DND-41 (cell line): ENCODE data around the gene OR2J3.

Experiments
- ATAC-seq: fragments of 200-7000 bp; cut with Tn5 transposase; 3 replicates; pipeline ENCODE4 v1.9.1; 2021; ENCODE audit warnings: low read depth; ENCODE audit not compliant: insufficient read depth
- DNase-seq: peaks from one replicate; pipeline ENCODE4 v3.0.0-alpha.2; 2020
- H2AFZ ChIP-seq: 2 replicates; pipeline ENCODE4 v1.6.0; 2012; ENCODE audit warnings: low read depth, low read length
- H3K27ac ChIP-seq: 2 replicates; pipeline ENCODE4 v1.5.1; 2012; ENCODE audit warnings: low read length, inconsistent platforms
- H3K27me3 ChIP-seq: fragments of 200-600 bp; sonication (generic); 2 replicates; pipeline ENCODE4 v1.6.0; 2012; ENCODE audit warnings: low read length, mild to moderate bottlenecking, inconsistent platforms; ENCODE audit not compliant: insufficient read depth, poor library complexity
- H3K36me3 ChIP-seq: 2 replicates; pipeline ENCODE4 v1.5.1; 2012; ENCODE audit warnings: low read length, inconsistent platforms; ENCODE audit not compliant: insufficient read depth
- H3K4me1 ChIP-seq: 2 replicates; pipeline ENCODE4 v1.5.1; 2012; ENCODE audit warnings: mild to moderate bottlenecking, low read length; ENCODE audit not compliant: insufficient read depth
- H3K4me2 ChIP-seq: 2 replicates; pipeline ENCODE4 v1.6.0; 2012; ENCODE audit warnings: mild to moderate bottlenecking, moderate library complexity, low read length, inconsistent platforms; ENCODE audit not compliant: insufficient read depth
- H3K4me3 ChIP-seq, 2 experiments: fragments of 200-600 bp in 1 of 2; shearing (Covaris generic) in 1 of 2; 2 replicates each; pipeline ENCODE4 v1.5.1; 2012 to 2016; ENCODE audit warnings: inconsistent platforms in 2 of 2, low read length in 2 of 2, mild to moderate bottlenecking in 2 of 2, low read depth in 1 of 2, moderate library complexity in 1 of 2
- H3K79me2 ChIP-seq: 2 replicates; pipeline ENCODE4 v1.6.0; 2012; ENCODE audit warnings: low read length, inconsistent platforms; ENCODE audit not compliant: insufficient read depth
- H3K9ac ChIP-seq: 2 replicates; pipeline ENCODE4 v1.6.0; 2012; ENCODE audit warnings: low read depth, mild to moderate bottlenecking, inconsistent platforms, low read length, moderate library complexity
- H3K9me3 ChIP-seq: 2 replicates; pipeline ENCODE4 v1.5.1; 2012; ENCODE audit warnings: low read length, moderate library complexity, mild to moderate bottlenecking, inconsistent platforms; ENCODE audit not compliant: insufficient read depth, severe bottlenecking
- H4K20me1 ChIP-seq: 2 replicates; pipeline ENCODE4 v1.6.0; 2012; ENCODE audit warnings: low read length; ENCODE audit not compliant: insufficient read depth
- EZH2 ChIP-seq: IDR thresholded peaks from 3 replicates; pipeline ENCODE4 v1.6.1; 2012; ENCODE audit warnings: borderline replicate concordance, low read depth, mild to moderate bottlenecking, moderate library complexity, low read length, inconsistent platforms; ENCODE audit not compliant: severe bottlenecking
- TF ChIP-seq, protein P1 (sequence below): IDR thresholded peaks from 2 replicates; pipeline ENCODE4 v1.5.1; 2012; ENCODE audit warnings: borderline replicate concordance, low read length, moderate library complexity, mild to moderate bottlenecking; ENCODE audit not compliant: poor library complexity, severe bottlenecking; ENCODE audit errors: extremely low read depth

The OR2J3 gene

DNA sequence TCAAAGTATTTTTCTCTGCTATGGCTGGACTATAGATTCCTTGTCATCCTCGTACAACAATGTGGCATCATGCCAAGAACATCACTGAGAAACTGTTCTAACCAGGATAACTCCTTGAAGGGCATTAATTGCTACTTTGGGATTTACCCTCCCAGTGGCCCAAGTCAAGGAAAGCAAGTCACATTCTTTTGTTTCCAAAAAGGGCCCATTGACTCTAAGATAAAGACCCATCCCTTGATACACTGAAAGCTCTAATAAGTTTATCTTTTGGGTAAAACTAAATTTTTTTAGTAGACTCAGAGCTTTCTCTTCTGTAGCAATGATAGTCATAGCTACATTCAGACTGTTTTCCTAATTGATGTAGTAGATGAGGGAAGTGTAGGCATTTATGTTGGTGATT is at the start of gene OR2J3:
OR2J3 (plus strand) TSS at position 301 of the 400 bp plus-strand sequence. CDS start 3,833 bp downstream, outside the sequence.
- H4K20me1 ChIP-seq = no peaks in the 10 kb centered on the region
- DNase-seq (no peak), ATAC-seq (no peak)
- H3K4me3 ChIP-seq = no peak within 1 kb of the TSS
- peaks cover 4% of the 10 kb centered on the region for H3K27me3 ChIP-seq
- no peaks in the 10 kb centered on the region for H3K9me3 ChIP-seq
- no peak within 1 kb of the TSS for H3K9ac ChIP-seq
- TF ChIP-seq, protein P1, sequence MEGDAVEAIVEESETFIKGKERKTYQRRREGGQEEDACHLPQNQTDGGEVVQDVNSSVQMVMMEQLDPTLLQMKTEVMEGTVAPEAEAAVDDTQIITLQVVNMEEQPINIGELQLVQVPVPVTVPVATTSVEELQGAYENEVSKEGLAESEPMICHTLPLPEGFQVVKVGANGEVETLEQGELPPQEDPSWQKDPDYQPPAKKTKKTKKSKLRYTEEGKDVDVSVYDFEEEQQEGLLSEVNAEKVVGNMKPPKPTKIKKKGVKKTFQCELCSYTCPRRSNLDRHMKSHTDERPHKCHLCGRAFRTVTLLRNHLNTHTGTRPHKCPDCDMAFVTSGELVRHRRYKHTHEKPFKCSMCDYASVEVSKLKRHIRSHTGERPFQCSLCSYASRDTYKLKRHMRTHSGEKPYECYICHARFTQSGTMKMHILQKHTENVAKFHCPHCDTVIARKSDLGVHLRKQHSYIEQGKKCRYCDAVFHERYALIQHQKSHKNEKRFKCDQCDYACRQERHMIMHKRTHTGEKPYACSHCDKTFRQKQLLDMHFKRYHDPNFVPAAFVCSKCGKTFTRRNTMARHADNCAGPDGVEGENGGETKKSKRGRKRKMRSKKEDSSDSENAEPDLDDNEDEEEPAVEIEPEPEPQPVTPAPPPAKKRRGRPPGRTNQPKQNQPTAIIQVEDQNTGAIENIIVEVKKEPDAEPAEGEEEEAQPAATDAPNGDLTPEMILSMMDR = no peak
- no peak for TF ChIP-seq EZH2
- no peaks in the 10 kb centered on the region for H3K36me3 ChIP-seq
- no peaks in the 10 kb centered on the region for H3K4me1 ChIP-seq
- no peaks in the 10 kb centered on the region for H3K79me2 ChIP-seq
- H2AFZ ChIP-seq = no peak within 1 kb of the TSS
- H3K4me2 ChIP-seq = no peak within 1 kb of the TSS
- H3K27ac ChIP-seq = no peak within 1 kb of the TSS

DNA sequence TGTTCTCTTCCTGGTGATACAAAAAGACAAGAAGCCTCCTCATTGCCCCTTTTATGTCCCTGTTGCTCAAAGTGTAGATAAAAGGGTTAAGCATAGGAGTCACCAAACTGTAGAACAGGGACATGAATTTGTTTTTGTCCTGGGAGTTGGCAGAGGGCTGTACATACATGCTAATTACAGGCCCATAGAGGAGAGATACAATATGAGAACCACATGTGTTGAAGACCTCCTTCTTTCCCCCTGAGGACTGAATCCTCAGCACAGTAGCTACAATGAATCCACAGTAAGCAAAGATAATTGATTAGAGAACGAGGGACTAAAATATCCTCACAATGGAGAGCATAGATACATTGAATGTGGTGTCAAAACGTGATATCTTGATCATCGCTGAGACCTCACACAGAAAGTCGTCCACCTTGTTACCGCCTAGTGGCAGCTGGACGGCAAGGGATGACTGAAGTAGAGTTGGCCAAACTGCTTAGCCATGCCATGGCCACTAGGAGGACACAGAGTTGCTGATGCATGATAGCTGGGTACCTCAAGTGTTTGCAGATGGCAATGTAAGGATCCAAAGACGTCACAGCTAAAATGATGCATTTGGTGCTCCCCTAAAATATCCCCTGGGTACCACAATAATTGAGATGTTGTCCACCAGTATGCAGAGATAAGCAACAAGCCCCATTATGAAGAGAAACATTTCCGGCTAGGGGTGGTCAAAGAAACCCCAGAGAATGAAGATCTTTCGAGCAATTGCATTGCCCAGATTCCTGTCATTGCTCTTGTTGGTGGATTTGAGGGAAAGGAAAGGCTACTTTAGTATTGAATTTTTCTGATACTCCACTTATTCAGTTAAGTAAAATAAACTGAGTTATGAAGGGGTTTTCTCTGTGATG is 35.8 kb upstream of the OR2J3 start:
- H3K9ac ChIP-seq = no peak overlapping the region
- no peak overlapping the region for H3K4me2 ChIP-seq
- no peak overlapping the region for H3K4me3 ChIP-seq
- no peaks in the 10 kb centered on the region for H3K36me3 ChIP-seq
- ATAC-seq (no peak), DNase-seq (no peak)
- H2AFZ ChIP-seq = no peak overlapping the region
- H3K9me3 ChIP-seq = no peaks in the 10 kb centered on the region
- TF ChIP-seq, protein P1 = peak; percentile 49
- TF ChIP-seq EZH2 = no peak
- H3K27me3 ChIP-seq = peaks cover 11% of the 10 kb centered on the region
- H3K4me1 ChIP-seq = no peaks in the 10 kb centered on the region
- H3K27ac ChIP-seq = no peak overlapping the region
- no peaks in the 10 kb centered on the region for H4K20me1 ChIP-seq
- no peaks in the 10 kb centered on the region for H3K79me2 ChIP-seq

DNA sequence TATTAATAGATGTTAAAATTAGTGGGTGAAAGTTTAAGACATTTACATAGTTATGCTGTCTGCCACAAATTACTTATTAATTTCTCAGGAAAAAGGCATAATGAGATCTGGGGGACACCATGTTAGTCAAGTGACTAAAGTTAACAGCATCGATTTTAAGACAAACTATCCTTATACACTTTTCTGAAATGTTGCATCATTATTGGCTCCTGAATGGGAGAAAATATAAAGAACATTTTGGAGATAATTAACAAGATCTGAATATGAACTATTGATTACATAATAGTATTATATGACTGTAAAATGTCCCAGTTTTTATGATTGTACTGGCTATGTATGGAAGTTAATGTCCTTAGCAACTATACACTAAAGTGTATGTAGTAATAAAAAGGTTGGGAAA is 28.7 kb upstream of the OR2J3 start:
- no peak for DNase-seq
- no peak overlapping the region for H3K9ac ChIP-seq
- H3K27ac ChIP-seq = no peak overlapping the region
- H3K4me3 ChIP-seq = no peak overlapping the region
- no peaks in the 10 kb centered on the region for H3K79me2 ChIP-seq
- ATAC-seq = no peak
- H2AFZ ChIP-seq = no peak overlapping the region
- TF ChIP-seq, protein P1 = no peak
- TF ChIP-seq EZH2 = no peak
- H3K36me3 ChIP-seq = no peaks in the 10 kb centered on the region
- no peaks in the 10 kb centered on the region for H3K4me1 ChIP-seq
- H3K4me2 ChIP-seq = no peak overlapping the region
- no peaks in the 10 kb centered on the region for H3K9me3 ChIP-seq
- H3K27me3 ChIP-seq = peaks cover 9% of the 10 kb centered on the region
- no peaks in the 10 kb centered on the region for H4K20me1 ChIP-seq
